NCI-H2107 treated with DMSO at 0.1 percent for 48 hours (cell line): Measurements from ENCODE around the gene RBM8A.

Experiments used
- DNase-seq: peaks from one replicate; lab custom pipeline; 2025; ENCODE audit not compliant: unreplicated experiment; lab: John Stamatoyannopoulos, UW

The RBM8A gene

DNA sequence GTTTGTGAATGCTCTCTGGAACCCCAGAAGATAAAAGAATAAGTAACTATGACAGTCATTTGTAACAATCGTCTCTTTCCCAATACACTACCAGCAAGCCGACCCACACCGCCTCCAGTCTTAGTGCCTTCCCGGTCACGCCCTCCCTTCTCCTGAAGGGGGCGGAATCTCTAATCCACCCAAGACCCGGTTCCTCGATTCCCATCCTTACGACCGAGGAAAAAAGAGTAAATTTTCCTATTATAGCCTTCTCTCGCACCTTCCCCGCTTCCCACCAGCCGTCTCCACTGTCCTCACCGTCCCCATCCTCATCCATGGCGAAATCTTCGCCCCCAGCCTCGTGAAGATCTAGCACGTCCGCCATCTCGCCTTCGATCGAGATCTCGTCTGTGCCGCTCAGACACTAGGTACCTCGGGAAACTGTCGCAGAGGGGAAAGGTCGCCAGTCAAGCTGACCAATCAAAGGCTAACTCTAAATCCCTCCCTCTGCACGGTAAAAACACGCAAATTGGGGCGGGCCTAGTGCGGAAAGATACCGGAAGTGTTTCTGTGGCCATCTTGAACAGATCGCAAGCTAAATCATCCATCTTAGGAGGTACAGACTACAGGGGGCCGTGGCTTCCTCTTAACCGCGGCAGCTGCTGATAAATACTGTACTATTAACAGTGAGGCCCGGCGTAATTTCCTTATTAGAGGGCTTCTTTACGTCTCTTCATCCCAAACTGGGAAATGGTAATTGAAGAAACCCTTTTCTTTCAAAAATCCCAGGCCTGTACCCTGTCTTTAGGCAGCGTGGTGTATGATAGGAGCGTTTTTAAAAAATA, at the start of gene RBM8A:
Gene RBM8A, minus strand, starts transcription at position 422 of the 824 bp plus-strand sequence. Its CDS starts 58 bp downstream, at position 364.
- peak; percentile 100 for DNase-seq

DNA sequence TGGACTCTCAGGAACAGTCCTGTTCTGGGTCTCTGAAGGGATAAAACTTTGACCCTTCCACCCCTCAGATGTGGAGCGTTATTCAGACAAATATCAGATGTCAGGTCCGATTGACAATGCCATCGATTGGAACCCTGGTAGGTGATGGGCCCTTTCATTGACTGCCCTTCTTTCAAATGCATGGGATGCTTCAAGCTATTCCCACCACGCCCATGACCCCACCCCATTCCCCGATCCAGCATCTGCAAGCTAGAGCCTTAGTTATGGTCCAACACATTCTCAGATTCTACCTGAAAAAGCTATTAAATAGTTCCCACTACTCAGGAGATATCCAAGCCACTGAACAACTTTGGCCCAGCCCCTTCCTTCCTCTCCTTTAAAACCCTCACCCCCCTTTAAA, 49.7 kb upstream of the RBM8A start:
- DNase-seq: no peak

- no peak for DNase-seq
These were observed 47.9 kb upstream of the RBM8A start for GRCh38 chr1:145975216-145975615.

- DNase-seq: no peak
These were observed 47.4 kb upstream of the RBM8A start for GRCh38 chr1:145974721-145975120.

DNA sequence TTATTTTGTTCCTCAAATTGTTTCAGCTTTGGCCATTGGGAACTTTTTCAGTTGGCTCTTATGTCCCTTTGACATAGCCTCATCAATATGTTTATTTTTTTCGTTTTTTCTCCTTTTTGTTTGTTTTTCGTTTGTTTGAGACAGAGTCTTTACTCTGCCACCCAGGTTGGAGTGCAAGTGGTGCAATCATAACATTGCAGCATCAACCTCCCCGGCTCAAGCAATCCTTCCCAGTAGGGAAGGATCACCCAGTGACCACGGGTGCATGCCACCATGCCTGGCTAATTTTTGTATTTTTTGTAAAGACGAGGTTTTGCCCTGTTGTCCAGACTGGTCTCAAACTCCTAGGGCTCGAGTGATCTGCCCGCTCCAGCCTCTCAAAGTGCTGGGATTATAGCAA, 45.3 kb upstream of the RBM8A start:
- no peak for DNase-seq

DNA sequence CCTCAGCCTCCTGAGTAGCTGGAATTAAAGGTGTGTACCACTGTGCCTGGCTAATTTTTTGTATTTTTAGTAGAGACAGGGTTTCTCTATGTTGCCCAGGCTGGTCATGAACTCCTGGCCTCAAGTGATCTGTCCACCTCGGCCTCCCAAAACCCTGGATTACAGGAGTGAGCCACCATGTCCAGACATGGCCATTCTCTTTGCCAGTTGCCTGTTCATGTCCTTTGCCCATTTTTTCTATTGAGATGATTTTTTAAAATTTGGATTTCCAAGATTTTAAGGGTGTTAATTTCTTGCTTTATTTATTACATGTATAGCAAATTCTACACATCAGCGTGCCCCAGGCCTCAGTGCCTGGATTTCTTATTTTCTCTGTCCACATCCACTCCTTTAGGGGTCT, 40.0 kb upstream of the RBM8A start:
- DNase-seq: no peak

DNA sequence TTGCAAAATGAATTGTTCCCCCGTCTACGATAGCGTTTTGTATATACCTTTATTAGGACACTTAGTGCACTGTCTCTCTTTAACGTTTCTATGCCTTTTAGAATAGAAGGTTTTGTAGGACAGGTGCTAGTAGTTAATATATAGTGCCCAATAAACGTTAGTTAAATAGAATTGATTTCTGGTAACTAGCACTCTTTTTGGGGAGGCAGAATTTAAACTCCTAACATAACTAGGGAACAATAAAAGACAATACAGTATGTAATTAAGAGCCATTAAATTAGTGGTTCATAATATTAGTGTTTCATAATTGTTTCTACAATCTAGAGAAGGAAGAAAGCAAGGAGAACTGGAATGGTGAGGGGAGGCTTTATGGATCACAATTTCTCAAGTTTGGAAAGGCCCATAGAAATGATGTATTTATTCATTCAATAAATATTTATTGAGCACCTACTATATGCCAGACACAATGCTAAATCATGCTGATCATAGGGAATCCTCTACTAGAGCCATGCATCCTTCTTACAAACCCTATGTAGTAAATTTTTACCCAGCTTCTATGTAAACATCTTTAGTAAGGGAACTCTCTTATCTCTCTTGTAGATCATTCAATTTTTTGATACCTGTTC, 37.9 kb upstream of the RBM8A start:
- no peak for DNase-seq

DNA sequence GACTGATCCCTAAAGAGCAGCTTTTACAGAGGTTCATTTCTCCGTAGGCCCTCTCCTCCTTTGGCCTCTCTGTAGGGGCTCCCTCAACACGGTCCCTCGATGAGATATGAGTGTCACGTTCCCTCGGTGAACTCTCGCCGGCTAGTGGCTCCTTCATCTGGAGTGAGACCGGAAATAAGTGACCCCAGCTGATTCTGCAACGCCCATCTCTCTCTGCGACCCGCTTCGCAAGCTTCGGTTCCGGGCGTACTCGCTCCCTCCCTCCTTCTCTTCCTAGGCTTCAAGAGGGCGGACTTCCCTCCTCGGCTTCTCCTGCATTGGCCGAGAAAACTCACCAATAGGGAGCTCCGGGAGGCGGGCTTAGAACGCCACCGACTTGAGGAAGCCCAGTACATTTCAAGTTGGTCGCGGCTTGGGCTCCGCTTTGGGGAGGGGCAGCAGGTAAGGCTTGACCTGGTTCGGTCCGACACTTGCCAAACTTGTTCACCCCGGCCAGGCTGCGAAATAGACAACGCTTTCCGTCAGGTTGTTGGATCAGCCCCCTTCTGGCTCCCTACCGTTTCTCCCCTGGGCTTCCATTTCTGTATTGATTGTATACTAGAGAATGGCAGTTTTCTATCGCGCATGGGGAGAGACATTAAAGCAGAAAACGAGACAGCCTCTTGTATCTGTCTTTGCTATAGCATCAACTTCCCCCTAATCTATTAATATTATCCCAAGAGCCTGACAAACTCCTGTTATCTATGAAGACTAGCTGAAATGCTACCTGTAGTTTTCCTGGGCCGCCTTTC, 37.2 kb upstream of the RBM8A start, which contains the start of the genes ANKRD34A and POLR3GL:
Gene ANKRD34A, minus strand, starts transcription at position 248 of the 791 bp plus-strand sequence. CDS start 2,816 bp downstream, outside the sequence.
Gene POLR3GL, plus strand, starts transcription at position 363 of the 791 bp plus-strand sequence. CDS start 10,176 bp downstream, outside the sequence.
- DNase-seq: peak; percentile 85

DNA sequence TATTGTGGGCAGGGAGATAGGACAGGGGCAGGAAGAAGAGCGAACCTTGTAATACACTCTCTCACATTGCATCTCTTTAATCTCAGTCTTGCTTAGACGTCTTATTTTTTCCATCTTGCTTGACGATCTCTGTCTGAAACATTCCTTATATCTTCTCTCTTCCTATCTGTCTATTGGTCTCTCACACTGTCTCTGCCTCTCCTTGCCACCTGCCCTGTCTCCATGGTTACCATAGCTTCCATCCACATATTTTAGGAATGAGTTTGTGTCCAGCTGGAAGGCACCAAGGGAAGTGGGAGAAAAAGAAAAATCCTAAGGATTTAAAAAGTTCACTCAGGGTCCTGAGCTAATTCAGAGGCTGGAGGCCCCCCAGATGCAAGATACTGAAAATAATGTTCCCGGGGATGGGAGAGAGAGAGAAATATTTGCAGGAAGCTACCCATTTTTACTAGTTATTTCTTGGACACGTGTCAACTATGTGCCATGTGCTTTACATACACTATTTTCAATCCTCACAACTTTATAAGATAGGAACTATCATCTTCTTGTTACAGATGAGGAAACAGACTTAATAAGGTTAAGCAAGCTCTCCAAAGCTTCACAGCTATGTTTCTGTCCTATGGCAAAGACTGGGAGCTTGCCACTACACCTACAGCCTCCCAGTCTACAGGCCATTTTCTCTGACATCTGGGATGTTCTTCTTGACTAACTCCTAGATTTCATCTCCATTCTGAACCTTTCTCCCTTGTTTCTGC, 36.2 kb upstream of the RBM8A start:
- DNase-seq: no peak

DNA sequence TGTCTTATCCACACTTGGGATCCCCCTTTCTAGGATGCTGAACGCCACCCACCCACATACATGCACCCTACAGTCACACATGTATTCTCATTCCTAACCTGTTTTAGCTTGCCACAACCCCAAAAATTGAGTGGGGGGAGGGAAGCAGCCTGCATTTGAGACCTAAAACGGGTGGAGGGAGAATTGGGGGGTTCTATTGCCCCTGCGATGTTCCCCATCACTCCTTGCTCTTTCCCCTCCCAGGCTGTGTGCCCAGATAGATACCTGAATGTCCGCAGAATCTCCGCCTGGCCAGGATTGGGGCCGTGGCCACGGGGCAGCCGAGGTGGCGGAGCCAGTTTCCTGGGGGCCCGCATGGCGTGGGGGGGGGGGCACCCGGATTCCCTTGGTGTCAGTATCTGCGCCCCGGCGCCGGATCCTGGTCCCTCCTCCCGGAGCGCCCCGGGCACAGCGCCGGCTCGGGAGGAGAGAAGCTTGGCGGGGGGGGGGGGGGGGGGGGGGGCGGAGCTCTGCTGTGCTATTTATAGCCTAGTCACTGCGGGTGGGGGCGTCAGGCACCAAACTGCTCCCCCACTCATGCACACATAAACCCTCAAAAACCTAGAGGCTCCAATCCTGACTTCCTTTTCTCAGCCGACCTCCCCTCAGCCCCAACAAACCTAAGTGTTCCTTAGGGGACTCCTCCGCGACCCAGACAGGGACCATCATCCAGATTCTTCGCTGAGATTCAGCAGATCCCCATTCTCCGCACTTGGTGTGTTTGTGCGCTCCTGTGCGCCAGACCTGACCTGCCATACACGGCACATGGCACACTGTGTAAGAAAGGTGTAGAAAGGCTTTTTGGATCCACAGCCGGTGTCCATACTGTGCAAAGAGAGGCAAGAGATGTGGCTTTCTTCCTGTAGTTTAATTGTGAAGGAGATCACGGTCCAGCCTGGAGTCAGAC, 35.1 kb upstream of the RBM8A start:
- DNase-seq: no peak

GRCh38 chr1:145961425-145962156, 34.3 kb upstream of the RBM8A start:
- DNase-seq: no peak

- DNase-seq: no peak
These were observed 33.8 kb upstream of the RBM8A start for GRCh38 chr1:145961109-145961424.

DNA sequence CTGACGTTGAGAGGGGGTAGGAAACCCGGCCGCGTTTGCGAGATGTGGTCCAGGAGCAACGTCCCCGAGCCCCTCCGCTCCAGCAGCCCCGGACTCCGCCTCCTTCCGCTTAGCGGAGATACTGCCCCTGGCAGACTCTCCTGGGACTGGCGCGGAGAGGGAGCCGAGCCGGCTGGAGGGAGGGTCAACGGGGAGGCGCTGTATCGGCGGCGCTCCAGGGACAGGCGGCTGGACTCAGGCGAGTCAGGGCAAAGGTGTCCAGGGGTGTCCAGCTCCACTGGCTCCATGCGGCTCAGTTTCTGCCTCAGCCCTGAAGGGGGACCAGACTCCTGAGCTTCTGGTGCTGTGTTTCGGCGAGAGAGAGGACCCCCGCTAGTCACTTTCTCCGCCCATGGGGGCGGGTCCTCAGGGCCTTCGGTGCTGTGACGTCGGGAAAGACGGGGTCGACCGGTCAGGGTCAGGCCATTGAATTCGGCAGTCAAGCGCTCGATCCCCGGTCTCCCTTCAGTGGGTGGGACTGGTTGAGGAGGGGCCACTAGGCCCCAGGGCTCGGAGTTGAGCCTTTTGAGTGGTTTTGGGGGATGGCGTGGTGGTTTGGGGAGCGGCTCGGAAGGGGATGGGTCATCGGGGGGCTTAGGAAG, 33.3 kb upstream of the RBM8A start:
- DNase-seq: peak; percentile 24

DNA sequence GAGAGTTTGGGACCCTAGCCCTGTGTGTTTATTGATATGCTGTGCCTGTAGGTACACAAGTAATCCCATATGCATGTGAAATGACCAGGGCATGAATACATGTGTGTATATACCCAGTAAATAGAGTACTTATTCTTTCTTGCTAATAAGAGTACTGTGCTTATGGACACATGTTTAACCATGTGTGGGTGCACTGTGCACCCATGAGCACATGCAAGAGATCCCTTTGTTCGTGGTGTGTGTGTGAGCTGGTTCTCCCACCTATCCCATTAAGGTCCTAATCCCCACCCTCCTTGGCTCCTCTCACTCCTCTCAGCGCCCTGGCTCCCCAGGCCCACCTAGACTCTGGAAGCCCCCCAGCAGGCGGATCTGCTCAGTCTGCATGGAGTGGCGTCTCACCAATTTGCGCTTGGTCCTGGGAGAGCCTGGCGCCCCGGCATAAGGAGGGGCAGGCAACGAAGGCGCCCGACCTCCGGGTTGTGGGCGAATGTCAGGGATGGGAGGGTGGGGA, 32.7 kb upstream of the RBM8A start:
- no peak for DNase-seq

DNA sequence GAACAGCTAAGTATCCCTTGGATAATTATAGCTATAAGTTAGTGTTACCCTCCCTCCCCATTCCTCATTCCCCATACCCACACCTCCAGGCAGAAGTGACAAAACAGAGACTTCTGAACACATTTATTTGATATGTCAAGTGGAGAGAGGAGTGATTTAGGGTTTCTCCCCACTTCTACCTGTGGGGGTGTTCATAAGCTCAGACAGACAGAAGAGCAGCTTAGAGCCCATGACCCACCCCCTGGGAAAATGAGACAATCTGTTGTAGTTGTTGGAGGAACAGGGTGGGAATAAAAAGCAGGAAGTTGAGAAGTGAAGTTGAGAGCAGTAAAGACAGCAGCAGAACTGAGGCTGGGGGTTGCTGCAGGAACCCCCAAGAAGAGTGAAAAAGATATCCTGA, 32.0 kb upstream of the RBM8A start:
- no peak for DNase-seq

DNA sequence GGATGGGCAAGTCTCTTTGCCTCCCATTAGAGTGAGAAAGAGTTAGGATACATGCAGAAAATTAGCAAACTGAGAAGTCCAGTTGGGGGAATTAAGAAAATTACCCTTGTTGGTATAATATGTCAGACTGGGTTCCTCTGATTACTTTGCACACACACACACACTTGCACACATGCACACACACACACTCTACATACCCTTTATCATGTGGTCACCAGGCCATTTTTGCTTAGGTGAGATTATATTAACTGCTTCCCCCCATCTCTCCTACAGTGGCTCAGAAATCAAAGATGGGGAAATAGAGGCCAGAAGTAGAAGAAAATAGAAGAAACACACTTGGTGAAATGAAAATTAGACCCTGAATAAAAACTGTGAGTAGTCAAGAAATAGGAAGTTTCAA, 31.4 kb upstream of the RBM8A start:
- DNase-seq: no peak

GRCh38 chr1:145957443-145958319, 30.4 kb upstream of the RBM8A start, which contains the start of gene LIX1L:
Gene LIX1L, minus strand, starts transcription at chr1:145958017. Its CDS starts 90 bp downstream, at chr1:145957927.
- DNase-seq: peak; percentile 97
